ENCODE results near the gene NLRP12.

DNA sequence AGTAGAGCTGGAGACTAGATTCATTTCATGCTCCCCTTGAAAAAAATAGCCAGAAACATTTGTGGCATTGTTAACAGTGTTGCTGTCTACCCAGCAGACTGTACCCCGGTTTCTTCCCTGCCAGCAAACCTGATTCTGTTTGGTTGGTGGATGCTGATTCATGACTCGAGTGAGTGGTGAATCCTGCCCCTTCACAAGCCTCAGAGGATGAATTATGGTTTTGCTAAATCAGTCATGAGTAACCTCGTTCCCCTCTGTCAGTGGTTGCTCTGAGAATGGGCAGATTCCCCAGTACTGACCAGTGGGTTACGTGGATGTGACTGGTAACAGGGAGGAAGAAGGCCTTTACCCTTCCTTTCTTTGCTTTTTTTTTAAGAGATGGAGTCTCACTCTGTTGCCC is 10.1 kb downstream of the NLRP12 start:
- no peak for TF ChIP-seq REST (IDR thresholded peaks at IDR 0.05; ENCODE audit: unreplicated experiment)
- no peak for TF ChIP-seq POLR2AphosphoS5 (IDR thresholded peaks at IDR 0.05; ENCODE audit: low read depth)
- TF ChIP-seq, protein P1, sequence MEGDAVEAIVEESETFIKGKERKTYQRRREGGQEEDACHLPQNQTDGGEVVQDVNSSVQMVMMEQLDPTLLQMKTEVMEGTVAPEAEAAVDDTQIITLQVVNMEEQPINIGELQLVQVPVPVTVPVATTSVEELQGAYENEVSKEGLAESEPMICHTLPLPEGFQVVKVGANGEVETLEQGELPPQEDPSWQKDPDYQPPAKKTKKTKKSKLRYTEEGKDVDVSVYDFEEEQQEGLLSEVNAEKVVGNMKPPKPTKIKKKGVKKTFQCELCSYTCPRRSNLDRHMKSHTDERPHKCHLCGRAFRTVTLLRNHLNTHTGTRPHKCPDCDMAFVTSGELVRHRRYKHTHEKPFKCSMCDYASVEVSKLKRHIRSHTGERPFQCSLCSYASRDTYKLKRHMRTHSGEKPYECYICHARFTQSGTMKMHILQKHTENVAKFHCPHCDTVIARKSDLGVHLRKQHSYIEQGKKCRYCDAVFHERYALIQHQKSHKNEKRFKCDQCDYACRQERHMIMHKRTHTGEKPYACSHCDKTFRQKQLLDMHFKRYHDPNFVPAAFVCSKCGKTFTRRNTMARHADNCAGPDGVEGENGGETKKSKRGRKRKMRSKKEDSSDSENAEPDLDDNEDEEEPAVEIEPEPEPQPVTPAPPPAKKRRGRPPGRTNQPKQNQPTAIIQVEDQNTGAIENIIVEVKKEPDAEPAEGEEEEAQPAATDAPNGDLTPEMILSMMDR (conservative IDR thresholded peaks at IDR 0.05; ENCODE audit: low read depth in 2 of 2) = no peak
- TF ChIP-seq CREB1 (CRISPR knock-in tag; IDR thresholded peaks at IDR 0.05; ENCODE audit: low read depth) = no peak
- no peak for TF ChIP-seq EZH2 (IDR thresholded peaks at IDR 0.05; ENCODE audit: low read depth, unreplicated experiment)
- TF ChIP-seq EZH2phosphoT487 (IDR thresholded peaks at IDR 0.05; ENCODE audit: unreplicated experiment) = no peak
- no peak for TF ChIP-seq JUNB (IDR thresholded peaks at IDR 0.05; ENCODE audit: unreplicated experiment)
- TF ChIP-seq ZNF331 (CRISPR knock-in tag; IDR thresholded peaks at IDR 0.05; ENCODE audit: low read depth) = no peak
- TF ChIP-seq STAT1 (IDR thresholded peaks at IDR 0.05; ENCODE audit: unreplicated experiment) = no peak
- TF ChIP-seq ETS1 (IDR thresholded peaks at IDR 0.05) = no peak
- TF ChIP-seq NANOG (IDR thresholded peaks at IDR 0.05; ENCODE audit: borderline replicate concordance) = no peak

Data from GM23338 (cell line).